WTC11 (cell line): ENCODE results near the gene TMEM117.

Experiments used
- CREB1 ChIP-seq: sonication (generic); formaldehyde crosslinking; IDR thresholded peaks from 2 replicates; pipeline ENCODE4 v1.8.0; 2023; ENCODE audit warnings: mild to moderate bottlenecking, missing genetic modification reagents
- EMX1 ChIP-seq: fragments of 250-450 bp; sonication (Bioruptor Pico); IDR thresholded peaks from 2 replicates; pipeline ENCODE4 v1.8.0; 2021; ENCODE audit warnings: mild to moderate bottlenecking
- NFE2L1 ChIP-seq: sonication (generic); formaldehyde crosslinking; IDR thresholded peaks from 2 replicates; pipeline ENCODE4 v1.8.1; 2023; ENCODE audit warnings: missing genetic modification reagents
- NFYB ChIP-seq: sonication (generic); formaldehyde crosslinking; conservative IDR thresholded peaks from 2 replicates; pipeline ENCODE4 v1.8.0; 2022; ENCODE audit warnings: low read depth, missing genetic modification reagents
- NR2C2 ChIP-seq: sonication (generic); formaldehyde crosslinking; IDR thresholded peaks from 2 replicates; pipeline ENCODE4 v1.8.0; 2022; ENCODE audit warnings: mild to moderate bottlenecking, missing genetic modification reagents
- PRRX2 ChIP-seq: fragments of 250-450 bp; sonication (Bioruptor Pico); IDR thresholded peaks from 2 replicates; pipeline ENCODE4 v1.8.0; 2021; ENCODE audit warnings: mild to moderate bottlenecking
- TCF7 ChIP-seq: sonication (generic); formaldehyde crosslinking; IDR thresholded peaks from 2 replicates; pipeline ENCODE4 v1.8.0; 2022; ENCODE audit warnings: mild to moderate bottlenecking, low read depth, missing genetic modification reagents, moderate library complexity
- TF ChIP-seq, protein P1 (sequence below): fragments of 250-450 bp; sonication (Bioruptor Pico); IDR thresholded peaks from 2 replicates; pipeline ENCODE4 v1.9.0; 2021; ENCODE audit warnings: mild to moderate bottlenecking
- TF ChIP-seq, protein P2 (sequence below): fragments of 200-600 bp; IDR thresholded peaks from 2 replicates; pipeline ENCODE4 v1.8.0; 2022; ENCODE audit warnings: antibody characterized with exemption
- TF ChIP-seq, protein P3 (sequence below): fragments of 250-450 bp; sonication (Bioruptor Pico); IDR thresholded peaks from 2 replicates; pipeline ENCODE4 v2.1.2; 2022; ENCODE audit warnings: mild to moderate bottlenecking, moderate library complexity
- TF ChIP-seq, protein P4 (sequence below): sonication (generic); formaldehyde crosslinking; IDR thresholded peaks from 2 replicates; pipeline ENCODE4 v1.8.0; 2022; ENCODE audit warnings: mild to moderate bottlenecking, missing genetic modification reagents
- TF ChIP-seq, protein P5 (sequence below): sonication (generic); formaldehyde crosslinking; IDR thresholded peaks from 2 replicates; pipeline ENCODE4 v1.8.0; 2022; ENCODE audit warnings: mild to moderate bottlenecking, missing genetic modification reagents
- TF ChIP-seq, protein P6 (sequence below): sonication (generic); formaldehyde crosslinking; IDR thresholded peaks from 2 replicates; pipeline ENCODE4 v1.8.0; 2022; ENCODE audit warnings: mild to moderate bottlenecking, missing genetic modification reagents
- TF ChIP-seq, protein P7 (sequence below): sonication (generic); formaldehyde crosslinking; IDR thresholded peaks from 2 replicates; pipeline ENCODE4 v1.8.1; 2022; ENCODE audit warnings: mild to moderate bottlenecking, moderate library complexity, missing genetic modification reagents

DNA sequence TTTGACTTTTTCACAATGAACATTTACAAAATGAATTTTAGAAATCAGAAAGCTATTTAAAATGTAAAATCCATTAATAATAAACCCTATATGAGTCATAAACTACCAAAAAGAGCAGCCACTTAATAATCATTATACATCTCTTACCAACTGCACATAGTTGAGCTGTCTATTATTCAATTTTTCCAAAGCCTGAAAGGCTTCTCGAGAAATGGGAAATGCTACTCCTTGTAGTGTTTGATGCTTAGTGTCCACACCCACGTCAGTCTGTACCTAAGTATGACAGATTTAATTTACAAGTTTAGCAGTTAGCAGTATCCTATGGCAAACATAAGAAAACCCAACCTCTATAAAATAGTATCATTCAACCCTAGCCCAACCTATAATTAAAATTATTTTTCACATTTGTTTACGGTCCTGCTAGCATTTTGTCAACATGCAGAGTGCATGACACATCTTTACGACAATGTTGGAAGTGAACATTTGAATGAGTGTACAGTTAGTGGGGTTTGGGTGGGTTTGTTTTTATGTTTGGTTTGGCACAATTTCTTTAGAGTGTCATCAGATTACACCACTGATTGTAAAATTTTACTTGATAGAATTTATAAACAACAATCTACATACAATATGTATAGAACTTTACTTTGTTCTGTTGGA lies 38.2 kb upstream of the TMEM117 start:
- TF ChIP-seq PRRX2 (no peak), NR2C2 (CRISPR knock-in tag) (no peak), TCF7 (CRISPR knock-in tag) (no peak), NFYB (CRISPR knock-in tag) (no peak), NFE2L1 (CRISPR knock-in tag) (no peak), CREB1 (no peak), EMX1 (CRISPR knock-in tag) (no peak)
- TF ChIP-seq, protein P1, sequence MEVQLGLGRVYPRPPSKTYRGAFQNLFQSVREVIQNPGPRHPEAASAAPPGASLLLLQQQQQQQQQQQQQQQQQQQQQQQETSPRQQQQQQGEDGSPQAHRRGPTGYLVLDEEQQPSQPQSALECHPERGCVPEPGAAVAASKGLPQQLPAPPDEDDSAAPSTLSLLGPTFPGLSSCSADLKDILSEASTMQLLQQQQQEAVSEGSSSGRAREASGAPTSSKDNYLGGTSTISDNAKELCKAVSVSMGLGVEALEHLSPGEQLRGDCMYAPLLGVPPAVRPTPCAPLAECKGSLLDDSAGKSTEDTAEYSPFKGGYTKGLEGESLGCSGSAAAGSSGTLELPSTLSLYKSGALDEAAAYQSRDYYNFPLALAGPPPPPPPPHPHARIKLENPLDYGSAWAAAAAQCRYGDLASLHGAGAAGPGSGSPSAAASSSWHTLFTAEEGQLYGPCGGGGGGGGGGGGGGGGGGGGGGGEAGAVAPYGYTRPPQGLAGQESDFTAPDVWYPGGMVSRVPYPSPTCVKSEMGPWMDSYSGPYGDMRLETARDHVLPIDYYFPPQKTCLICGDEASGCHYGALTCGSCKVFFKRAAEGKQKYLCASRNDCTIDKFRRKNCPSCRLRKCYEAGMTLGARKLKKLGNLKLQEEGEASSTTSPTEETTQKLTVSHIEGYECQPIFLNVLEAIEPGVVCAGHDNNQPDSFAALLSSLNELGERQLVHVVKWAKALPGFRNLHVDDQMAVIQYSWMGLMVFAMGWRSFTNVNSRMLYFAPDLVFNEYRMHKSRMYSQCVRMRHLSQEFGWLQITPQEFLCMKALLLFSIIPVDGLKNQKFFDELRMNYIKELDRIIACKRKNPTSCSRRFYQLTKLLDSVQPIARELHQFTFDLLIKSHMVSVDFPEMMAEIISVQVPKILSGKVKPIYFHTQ (CRISPR knock-in tag): no peak
- TF ChIP-seq, protein P2, sequence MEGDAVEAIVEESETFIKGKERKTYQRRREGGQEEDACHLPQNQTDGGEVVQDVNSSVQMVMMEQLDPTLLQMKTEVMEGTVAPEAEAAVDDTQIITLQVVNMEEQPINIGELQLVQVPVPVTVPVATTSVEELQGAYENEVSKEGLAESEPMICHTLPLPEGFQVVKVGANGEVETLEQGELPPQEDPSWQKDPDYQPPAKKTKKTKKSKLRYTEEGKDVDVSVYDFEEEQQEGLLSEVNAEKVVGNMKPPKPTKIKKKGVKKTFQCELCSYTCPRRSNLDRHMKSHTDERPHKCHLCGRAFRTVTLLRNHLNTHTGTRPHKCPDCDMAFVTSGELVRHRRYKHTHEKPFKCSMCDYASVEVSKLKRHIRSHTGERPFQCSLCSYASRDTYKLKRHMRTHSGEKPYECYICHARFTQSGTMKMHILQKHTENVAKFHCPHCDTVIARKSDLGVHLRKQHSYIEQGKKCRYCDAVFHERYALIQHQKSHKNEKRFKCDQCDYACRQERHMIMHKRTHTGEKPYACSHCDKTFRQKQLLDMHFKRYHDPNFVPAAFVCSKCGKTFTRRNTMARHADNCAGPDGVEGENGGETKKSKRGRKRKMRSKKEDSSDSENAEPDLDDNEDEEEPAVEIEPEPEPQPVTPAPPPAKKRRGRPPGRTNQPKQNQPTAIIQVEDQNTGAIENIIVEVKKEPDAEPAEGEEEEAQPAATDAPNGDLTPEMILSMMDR: no peak
- TF ChIP-seq, protein P3, sequence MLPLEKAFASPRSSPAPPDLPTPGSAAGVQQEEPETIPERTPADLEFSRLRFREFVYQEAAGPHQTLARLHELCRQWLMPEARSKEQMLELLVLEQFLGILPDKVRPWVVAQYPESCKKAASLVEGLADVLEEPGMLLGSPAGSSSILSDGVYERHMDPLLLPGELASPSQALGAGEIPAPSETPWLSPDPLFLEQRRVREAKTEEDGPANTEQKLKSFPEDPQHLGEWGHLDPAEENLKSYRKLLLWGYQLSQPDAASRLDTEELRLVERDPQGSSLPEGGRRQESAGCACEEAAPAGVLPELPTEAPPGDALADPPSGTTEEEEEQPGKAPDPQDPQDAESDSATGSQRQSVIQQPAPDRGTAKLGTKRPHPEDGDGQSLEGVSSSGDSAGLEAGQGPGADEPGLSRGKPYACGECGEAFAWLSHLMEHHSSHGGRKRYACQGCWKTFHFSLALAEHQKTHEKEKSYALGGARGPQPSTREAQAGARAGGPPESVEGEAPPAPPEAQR (CRISPR knock-in tag): no peak
- TF ChIP-seq, protein P4, sequence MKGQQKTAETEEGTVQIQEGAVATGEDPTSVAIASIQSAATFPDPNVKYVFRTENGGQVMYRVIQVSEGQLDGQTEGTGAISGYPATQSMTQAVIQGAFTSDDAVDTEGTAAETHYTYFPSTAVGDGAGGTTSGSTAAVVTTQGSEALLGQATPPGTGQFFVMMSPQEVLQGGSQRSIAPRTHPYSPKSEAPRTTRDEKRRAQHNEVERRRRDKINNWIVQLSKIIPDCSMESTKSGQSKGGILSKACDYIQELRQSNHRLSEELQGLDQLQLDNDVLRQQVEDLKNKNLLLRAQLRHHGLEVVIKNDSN: no peak
- TF ChIP-seq, protein P5, sequence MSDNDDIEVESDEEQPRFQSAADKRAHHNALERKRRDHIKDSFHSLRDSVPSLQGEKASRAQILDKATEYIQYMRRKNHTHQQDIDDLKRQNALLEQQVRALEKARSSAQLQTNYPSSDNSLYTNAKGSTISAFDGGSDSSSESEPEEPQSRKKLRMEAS (CRISPR knock-in tag): no peak
- TF ChIP-seq, protein P6, sequence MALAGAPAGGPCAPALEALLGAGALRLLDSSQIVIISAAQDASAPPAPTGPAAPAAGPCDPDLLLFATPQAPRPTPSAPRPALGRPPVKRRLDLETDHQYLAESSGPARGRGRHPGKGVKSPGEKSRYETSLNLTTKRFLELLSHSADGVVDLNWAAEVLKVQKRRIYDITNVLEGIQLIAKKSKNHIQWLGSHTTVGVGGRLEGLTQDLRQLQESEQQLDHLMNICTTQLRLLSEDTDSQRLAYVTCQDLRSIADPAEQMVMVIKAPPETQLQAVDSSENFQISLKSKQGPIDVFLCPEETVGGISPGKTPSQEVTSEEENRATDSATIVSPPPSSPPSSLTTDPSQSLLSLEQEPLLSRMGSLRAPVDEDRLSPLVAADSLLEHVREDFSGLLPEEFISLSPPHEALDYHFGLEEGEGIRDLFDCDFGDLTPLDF (CRISPR knock-in tag): no peak
- TF ChIP-seq, protein P7, sequence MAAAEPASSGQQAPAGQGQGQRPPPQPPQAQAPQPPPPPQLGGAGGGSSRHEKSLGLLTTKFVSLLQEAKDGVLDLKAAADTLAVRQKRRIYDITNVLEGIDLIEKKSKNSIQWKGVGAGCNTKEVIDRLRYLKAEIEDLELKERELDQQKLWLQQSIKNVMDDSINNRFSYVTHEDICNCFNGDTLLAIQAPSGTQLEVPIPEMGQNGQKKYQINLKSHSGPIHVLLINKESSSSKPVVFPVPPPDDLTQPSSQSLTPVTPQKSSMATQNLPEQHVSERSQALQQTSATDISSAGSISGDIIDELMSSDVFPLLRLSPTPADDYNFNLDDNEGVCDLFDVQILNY (CRISPR knock-in tag): no peak
